ENCODE data around the gene GMPR2. TPM values are rescaled to one million over a fixed set of nuclear protein-coding genes. Genes with fewer than 3 reads are reported as not detected.
A peak's percentile ranks its signal among the peaks of the same experiment; 100 is the strongest.

The GMPR2 gene
- total and polyA plus RNA-seq, 10 donors = 42.2 to 85.6 (median 62.8) TPM

DNA sequence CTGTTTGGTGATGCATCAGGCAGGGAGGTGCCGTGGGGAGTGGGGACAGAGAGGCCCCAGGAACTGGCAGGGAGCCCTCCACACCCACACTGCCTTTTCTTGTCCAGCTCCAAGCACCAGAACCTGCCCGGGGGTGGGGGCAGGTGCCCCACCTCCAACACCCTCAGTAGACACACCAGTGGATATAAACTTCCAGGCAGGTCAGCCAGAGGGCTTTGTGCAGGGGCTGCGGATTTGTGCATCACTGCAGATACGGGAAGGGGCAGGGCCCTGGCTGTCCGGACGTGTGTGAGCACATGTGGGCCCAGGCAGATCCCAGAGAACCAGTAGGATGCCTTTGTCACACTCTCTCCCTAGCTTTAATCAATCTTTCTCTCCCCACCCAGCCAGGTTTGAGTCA is 31.6 kb downstream of the GMPR2 start:
- Histone ChIP-seq H3K4me3 (no peak overlapping the region), H3K27ac (no peak overlapping the region), H3K36me3 (peaks cover 0 to 97% (median 41%) of the 10 kb centered on the region in 6 donors), H3K27me3 (replicated peaks in 1 of 7) (no peaks in the 10 kb centered on the region), H3K9me3 (no peaks in the 10 kb centered on the region), H3K4me1 (peaks cover 0 to 2% (median 0%) of the 10 kb centered on the region in 6 donors)
- no peak for DNase-seq
- WGBS, 5 donors = 84 to 92% (median 91%) methylated on average over 5 to 6 of the region's 6 CpGs
- intact Hi-C loops (cut with DNase I; ENCODE audit: low total_unique reads) = no loop called here
- TF ChIP-seq POLR2AphosphoS5 (IDR thresholded peaks at IDR 0.05) = no peak
- TF ChIP-seq POLR2A (IDR thresholded peaks at IDR 0.05) = no peak
- TF ChIP-seq, protein P1, sequence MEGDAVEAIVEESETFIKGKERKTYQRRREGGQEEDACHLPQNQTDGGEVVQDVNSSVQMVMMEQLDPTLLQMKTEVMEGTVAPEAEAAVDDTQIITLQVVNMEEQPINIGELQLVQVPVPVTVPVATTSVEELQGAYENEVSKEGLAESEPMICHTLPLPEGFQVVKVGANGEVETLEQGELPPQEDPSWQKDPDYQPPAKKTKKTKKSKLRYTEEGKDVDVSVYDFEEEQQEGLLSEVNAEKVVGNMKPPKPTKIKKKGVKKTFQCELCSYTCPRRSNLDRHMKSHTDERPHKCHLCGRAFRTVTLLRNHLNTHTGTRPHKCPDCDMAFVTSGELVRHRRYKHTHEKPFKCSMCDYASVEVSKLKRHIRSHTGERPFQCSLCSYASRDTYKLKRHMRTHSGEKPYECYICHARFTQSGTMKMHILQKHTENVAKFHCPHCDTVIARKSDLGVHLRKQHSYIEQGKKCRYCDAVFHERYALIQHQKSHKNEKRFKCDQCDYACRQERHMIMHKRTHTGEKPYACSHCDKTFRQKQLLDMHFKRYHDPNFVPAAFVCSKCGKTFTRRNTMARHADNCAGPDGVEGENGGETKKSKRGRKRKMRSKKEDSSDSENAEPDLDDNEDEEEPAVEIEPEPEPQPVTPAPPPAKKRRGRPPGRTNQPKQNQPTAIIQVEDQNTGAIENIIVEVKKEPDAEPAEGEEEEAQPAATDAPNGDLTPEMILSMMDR (IDR thresholded peaks at IDR 0.05 in 8 of 11, conservative IDR thresholded peaks at IDR 0.05 in 3 of 11) = no peak

- intact Hi-C loops (cut with DNase I; ENCODE audit: low total_unique reads) = no loop called here
- Histone ChIP-seq H3K36me3 (peaks cover 0 to 84% (median 43%) of the 10 kb centered on the region in 6 donors), H3K27me3 (replicated peaks in 1 of 7) (no peaks in the 10 kb centered on the region), H3K9me3 (no peaks in the 10 kb centered on the region), H3K27ac (peak overlapping the region in 1 of 8 donors; percentile 3), H3K4me1 (peaks cover 4 to 20% (median 9%) of the 10 kb centered on the region in 6 donors), H3K4me3 (no peak overlapping the region)
- WGBS, 5 donors = 89 to 95% (median 91%) methylated on average over 16 to 18 of the region's 18 CpGs
- TF ChIP-seq POLR2A (IDR thresholded peaks at IDR 0.05) (no peak), POLR2AphosphoS5 (IDR thresholded peaks at IDR 0.05) (no peak)
- TF ChIP-seq, protein P1 (IDR thresholded peaks at IDR 0.05 in 8 of 11, conservative IDR thresholded peaks at IDR 0.05 in 3 of 11) = no peak
- no peak for DNase-seq
These were observed 33.9 kb downstream of the GMPR2 start for GRCh38 chr14:24266344-24267244.

DNA sequence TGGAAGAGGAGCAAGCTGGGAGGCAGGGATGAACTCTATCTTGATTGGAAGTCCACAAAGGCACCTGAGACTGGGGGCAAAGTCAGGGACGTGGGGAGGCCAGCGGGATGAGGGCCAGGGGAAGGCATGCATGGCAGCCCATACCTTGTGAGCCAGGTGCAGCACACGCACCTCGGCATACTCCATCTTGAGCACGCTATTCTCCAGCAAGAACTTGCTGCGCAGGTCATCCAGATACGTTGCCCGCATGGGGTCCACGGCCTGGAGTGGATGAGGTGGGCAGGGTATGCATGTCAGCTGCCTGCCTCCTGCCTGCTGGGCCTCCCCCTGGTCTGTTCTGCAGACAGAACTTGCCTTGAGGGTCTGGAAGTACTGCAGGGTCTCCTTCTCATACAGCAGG is 34.8 kb downstream of the GMPR2 start:
- no peak for DNase-seq
- no peak overlapping the region for H3K4me3 ChIP-seq

More for the DNA sequence above, 34.8 kb downstream of the GMPR2 start:
- Histone ChIP-seq H3K4me1 (peaks cover 4 to 29% (median 18%) of the 10 kb centered on the region in 6 donors), H3K36me3 (peaks cover 0 to 77% (median 43%) of the 10 kb centered on the region in 6 donors), H3K27me3 (replicated peaks in 1 of 7) (no peaks in the 10 kb centered on the region), H3K9me3 (no peaks in the 10 kb centered on the region), H3K27ac (no peak overlapping the region)
- intact Hi-C loops (cut with DNase I; ENCODE audit: low total_unique reads) = no loop called here
- WGBS, 5 donors = 86 to 97% (median 95%) methylated on average over 8 to 9 of the region's 9 CpGs
- TF ChIP-seq, protein P1 (IDR thresholded peaks at IDR 0.05 in 8 of 11, conservative IDR thresholded peaks at IDR 0.05 in 3 of 11) = no peak
- TF ChIP-seq POLR2AphosphoS5 (IDR thresholded peaks at IDR 0.05) = no peak
- no peak for TF ChIP-seq POLR2A (IDR thresholded peaks at IDR 0.05)

Data from spleen (tissue), 11 donors.